A172 (cell line): Measurements from ENCODE around the gene SFI1. TPM values are rescaled to one million over a fixed set of nuclear protein-coding genes. Genes with fewer than 3 reads are reported as not detected.

Experiments
- DNase-seq: peaks from one replicate; pipeline ENCODE4 v3.0.0-alpha.2; 2015; ENCODE audit warnings: low spot score
- total RNA-seq: library from RNA; depleted of rRNA; stranded (reverse); fragments of >200 nt; shearing (Covaris generic); gene quantifications from 2 replicates; pipeline ENCODE4 v1.2.3, GENCODE V29; 2014

The SFI1 gene
- total RNA-seq, 1 experiment from 2014 or later: 11.2 TPM

GRCh38 chr22:31635638-31636306 lies 139.4 kb downstream of the SFI1 start:
- DNase-seq: no peak

GRCh38 chr22:31637447-31637890 lies 141.1 kb downstream of the SFI1 start:
- no peak for DNase-seq

GRCh38 chr22:31637891-31638618 lies 141.7 kb downstream of the SFI1 start:
- no peak for DNase-seq

GRCh38 chr22:31639436-31640039 lies 143.2 kb downstream of the SFI1 start:
- DNase-seq: no peak

- peak; percentile 97 for DNase-seq
Measured at GRCh38 chr22:31646186-31647019, 150.1 kb downstream of the SFI1 start.

GRCh38 chr22:31647066-31647465 lies 150.7 kb downstream of the SFI1 start:
- no peak for DNase-seq

GRCh38 chr22:31647523-31648320 lies 151.4 kb downstream of the SFI1 start:
- DNase-seq: no peak

GRCh38 chr22:31650391-31650790 lies 154.1 kb downstream of the SFI1 start:
- no peak for DNase-seq

- DNase-seq: no peak
Measured at GRCh38 chr22:31651664-31652063, 155.3 kb downstream of the SFI1 start.

- DNase-seq: no peak
Measured at GRCh38 chr22:31652088-31652487, 155.8 kb downstream of the SFI1 start.

GRCh38 chr22:31652911-31653684 lies 156.8 kb downstream of the SFI1 start:
- DNase-seq: no peak

- DNase-seq: no peak
Measured at GRCh38 chr22:31653944-31654343, 157.6 kb downstream of the SFI1 start.

- DNase-seq: no peak
Measured at GRCh38 chr22:31654408-31654807, 158.1 kb downstream of the SFI1 start.

- DNase-seq: no peak
Measured at GRCh38 chr22:31659246-31659645, 162.9 kb downstream of the SFI1 start.

- DNase-seq: peak; percentile 62
Measured at GRCh38 chr22:31660860-31661341, 164.6 kb downstream of the SFI1 start.

GRCh38 chr22:31661851-31662667 lies 165.7 kb downstream of the SFI1 start, which contains the start of gene PISD:
TSS of gene PISD (minus strand) at chr22:31662215. CDS start at chr22:31662208, 7 bp downstream.
- DNase-seq: peak; percentile 86

- no peak for DNase-seq
Measured at GRCh38 chr22:31662668-31663037, 166.3 kb downstream of the SFI1 start.
